HepG2 (cell line): ENCODE measurements around the gene MCRIP2. TPM values are rescaled to one million over a fixed set of nuclear protein-coding genes. Genes with fewer than 3 reads are reported as not detected.

Experiments
- ATAC-seq: fragments of 200-7000 bp; cut with Tn5 transposase; 3 replicates; pipeline ENCODE4 v1.9.1; 2020; ENCODE audit warnings: mild to moderate bottlenecking, moderate library complexity
- BruUV-seq: library from RNA; stranded (reverse); fragments of 400-500 nt; replicated peaks from 2 replicates; lab custom pipeline; 2021; lab: Mats Ljungman, UMichigan
- CTCF ChIA-PET: fragments of 300-600 bp; formaldehyde crosslinking; extraction: SDS; loops from one replicate; lab custom pipeline; 2021; ENCODE audit warnings: low total read pairs, inconsistent platforms, low intra/inter-chr PET ratio; lab: Yijun Ruan, JAX
- POLR2A ChIA-PET: fragments of 350-600 bp; sonication (Branson Sonifier 250); formaldehyde crosslinking; loops from one replicate; lab custom pipeline; 2020; ENCODE audit warnings: antibody characterized with exemption, inconsistent platforms; lab: Yijun Ruan, JAX
- DNase-seq: peaks from one replicate; pipeline ENCODE4 v3.0.0-alpha.2; 2015; ENCODE audit warnings: low spot score
- FAIRE-seq: peaks from 3 replicates; lab custom pipeline; 2011; peaks lifted over from hg19 to GRCh38; lab: Jason Lieb, UNC
- H2AFZ ChIP-seq: one replicate; pipeline ENCODE4 v1.6.1; 2011; ENCODE audit warnings: low read length, inconsistent platforms
- H3K27ac ChIP-seq: fragments of 300-600 bp; 3 replicates; pipeline ENCODE4 v1.8.0; 2011; ENCODE audit warnings: mixed run types, mild to moderate bottlenecking, mixed read lengths, low read length, inconsistent platforms; ENCODE audit not compliant: insufficient read depth; ENCODE audit errors: extremely low read length
- H3K27me3 ChIP-seq, 2 experiments: fragments of 200-600 bp in 1 of 2; 2 replicates in 1 of 2; 3 replicates in 1 of 2; pipeline versions ENCODE4 v1.6.0 to v1.8.0; 2011; ENCODE audit warnings: low read length in 2 of 2, mild to moderate bottlenecking in 2 of 2, moderate library complexity in 2 of 2, inconsistent platforms in 1 of 2; ENCODE audit not compliant: insufficient read depth in 2 of 2, control insufficient read depth in 1 of 2
- H3K36me3 ChIP-seq, 2 experiments: fragments of 200-600 bp in 1 of 2; replicated peaks in 1 of 2; 2 replicates in 1 of 2; 3 replicates in 1 of 2; pipeline versions ENCODE4 v1.5.1 to v1.8.0; 2011; ENCODE audit warnings: low read length in 2 of 2, inconsistent platforms in 1 of 2; ENCODE audit not compliant: insufficient read depth in 2 of 2, control insufficient read depth in 1 of 2
- H3K4me1 ChIP-seq: 2 replicates; pipeline ENCODE4 v1.5.1; 2012; ENCODE audit warnings: low read length, inconsistent platforms; ENCODE audit not compliant: insufficient read depth
- H3K4me2 ChIP-seq: 2 replicates; pipeline ENCODE4 v1.6.0; 2011; ENCODE audit warnings: low read depth, low read length, inconsistent platforms
- H3K4me3 ChIP-seq, 3 experiments: fragments of 200-600 bp in 1 of 3; sonication (generic), shearing (Covaris generic) in 1 of 3; replicated peaks in 1 of 3; 2 replicates each; pipeline ENCODE4 v1.5.1; 2011 to 2016; ENCODE audit warnings: low read length in 3 of 3, inconsistent platforms in 2 of 3, low read depth in 2 of 3, mild to moderate bottlenecking in 2 of 3, control low read depth in 1 of 3, mixed read lengths in 1 of 3; ENCODE audit not compliant: insufficient read depth in 1 of 3
- H3K79me2 ChIP-seq: one replicate; pipeline ENCODE4 v1.6.1; 2011; ENCODE audit warnings: low read length, inconsistent platforms; ENCODE audit not compliant: insufficient read depth
- H3K9ac ChIP-seq: 2 replicates; pipeline ENCODE4 v1.6.0; 2011; ENCODE audit warnings: mild to moderate bottlenecking, low read depth, low read length, inconsistent platforms; ENCODE audit not compliant: insufficient read depth
- H3K9me3 ChIP-seq: 2 replicates; pipeline ENCODE4 v1.5.1; 2012; ENCODE audit warnings: mild to moderate bottlenecking, low read length
- H4K20me1 ChIP-seq: 2 replicates; pipeline ENCODE4 v1.6.0; 2011; ENCODE audit warnings: inconsistent platforms, mild to moderate bottlenecking, low read length, moderate library complexity; ENCODE audit not compliant: insufficient read depth
- ARNT ChIP-seq: fragments of 450-650 bp; IDR thresholded peaks from 2 replicates; pipeline ENCODE4 v1.6.1; 2017
- ATF7-NPFF ChIP-seq: sonication (generic); formaldehyde crosslinking; IDR thresholded peaks from 2 replicates; pipeline ENCODE4 v1.8.1; 2023; ENCODE audit warnings: mild to moderate bottlenecking, low read depth, missing genetic modification reagents, moderate library complexity
- BCL6 ChIP-seq: IDR thresholded peaks from 2 replicates; pipeline ENCODE4 v1.6.1; 2016; ENCODE audit warnings: missing genetic modification reagents, missing compliant biosample characterization
- EEA1 ChIP-seq: sonication (generic); formaldehyde crosslinking; IDR thresholded peaks from 2 replicates; pipeline ENCODE4 v1.5.1; 2020; ENCODE audit warnings: mild to moderate bottlenecking, missing genetic modification reagents, borderline replicate concordance
- ESRRA ChIP-seq: sonication (generic); formaldehyde crosslinking; IDR thresholded peaks from 2 replicates; pipeline ENCODE4 v1.5.1; 2020; ENCODE audit warnings: mild to moderate bottlenecking, low read depth, missing genetic modification reagents
- GATA4 ChIP-seq: sonication (generic); IDR thresholded peaks from 2 replicates; pipeline ENCODE4 v1.6.1; 2016; ENCODE audit warnings: antibody characterized with exemption, low read depth, borderline replicate concordance
- GZF1 ChIP-seq: sonication (generic); formaldehyde crosslinking; IDR thresholded peaks from 2 replicates; pipeline ENCODE4 v1.5.1; 2020; ENCODE audit warnings: mild to moderate bottlenecking, missing genetic modification reagents
- MEF2D ChIP-seq: sonication (generic); formaldehyde crosslinking; IDR thresholded peaks from 2 replicates; pipeline ENCODE4 v1.5.1; 2020; ENCODE audit warnings: mild to moderate bottlenecking, missing genetic modification reagents
- NBN ChIP-seq: fragments of 450-650 bp; conservative IDR thresholded peaks from 2 replicates; pipeline ENCODE4 v1.6.1; 2017
- NPAS2 ChIP-seq: sonication (generic); formaldehyde crosslinking; IDR thresholded peaks from 2 replicates; pipeline ENCODE4 v1.8.0; 2022; ENCODE audit warnings: mild to moderate bottlenecking, missing genetic modification reagents, borderline replicate concordance
- POGK ChIP-seq: sonication (generic); formaldehyde crosslinking; conservative IDR thresholded peaks from 2 replicates; pipeline ENCODE4 v1.8.0; 2022; ENCODE audit warnings: mild to moderate bottlenecking, moderate library complexity, missing genetic modification reagents
- TMF1 ChIP-seq: sonication (generic); formaldehyde crosslinking; IDR thresholded peaks from 2 replicates; pipeline ENCODE4 v1.8.1; 2022; ENCODE audit warnings: low read depth, missing genetic modification reagents
- ZBTB8A ChIP-seq: sonication (generic); formaldehyde crosslinking; IDR thresholded peaks from 2 replicates; pipeline ENCODE4 v1.4.0; 2020; ENCODE audit warnings: mild to moderate bottlenecking, low read depth, missing genetic modification reagents, borderline replicate concordance
- ZNF34 ChIP-seq: sonication (generic); formaldehyde crosslinking; IDR thresholded peaks from 2 replicates; pipeline ENCODE4 v1.4.0; 2020; ENCODE audit warnings: mild to moderate bottlenecking, missing genetic modification reagents, borderline replicate concordance
- ZNF790 ChIP-seq: sonication (generic); formaldehyde crosslinking; IDR thresholded peaks from 2 replicates; pipeline ENCODE4 v1.8.0; 2022; ENCODE audit warnings: missing genetic modification reagents, mild to moderate bottlenecking, borderline replicate concordance
- WGBS: methylation state at CpG from one replicate; pipeline ENCODE4 v1.1.6; 2017; ENCODE audit warnings: low lambda C conversion rate; 5-methylcytosine and 5-hydroxymethylcytosine counted together
- in situ Hi-C: cut with HindIII; loops from 2 replicates; pipeline ENCODE4 v1.10.0; 2017; ENCODE audit warnings: low pct_unique_long_range_greater_than_20kb; ENCODE audit not compliant: extremely low pct_ligation_motif_present
- intact Hi-C: fragments of 100-400 bp; cut with micrococcal nuclease; formaldehyde crosslinking; loops from one replicate; pipeline ENCODE4 v1.10.0; 2022; ENCODE audit not compliant: unreplicated experiment
- polyA plus RNA-seq, 8 experiments: library from polyadenylated mRNA; depleted of rRNA in 3 of 8; stranded (reverse) in 7 of 8; unstranded in 1 of 8; fragments of >200 nt; fragmentation: Illumina TruSeq in 4 of 8; extraction: Trizol in 4 of 8; gene quantifications; 2 replicates each; pipeline versions ENCODE4 v1.2.1 to v1.2.3, GENCODE V29; 2011 to 2016; ENCODE audit warnings: low read depth in 4 of 8, missing spikeins in 1 of 8, mixed read lengths in 1 of 8; ENCODE audit not compliant: insufficient read depth in 1 of 8
- total RNA-seq, 5 experiments: library from RNA; depleted of rRNA; stranded (reverse); fragments of >200 nt; fragmentation: Illumina TruSeq; extraction: Trizol; gene quantifications; 2 replicates each; pipeline ENCODE4 v1.2.3, GENCODE V29; 2016; ENCODE audit warnings: low read depth in 1 of 5
- TF ChIP-seq, protein P1 (sequence below): sonication (generic); formaldehyde crosslinking; IDR thresholded peaks from 2 replicates; pipeline ENCODE4 v1.4.0; 2020; ENCODE audit warnings: missing genetic modification reagents, mild to moderate bottlenecking, borderline replicate concordance
- TF ChIP-seq, protein P2 (sequence below): IDR thresholded peaks from 2 replicates; pipeline ENCODE4 v1.6.1; 2012; ENCODE audit warnings: low read depth, low read length, improper control_type of control experiment

MCRIP2 gene
- total and polyA plus RNA-seq, 2 of the 13 experiments (the other 11 are each of a cell fraction or from before 2014, with no cell fraction given) = 39.6 to 76.7 TPM

DNA sequence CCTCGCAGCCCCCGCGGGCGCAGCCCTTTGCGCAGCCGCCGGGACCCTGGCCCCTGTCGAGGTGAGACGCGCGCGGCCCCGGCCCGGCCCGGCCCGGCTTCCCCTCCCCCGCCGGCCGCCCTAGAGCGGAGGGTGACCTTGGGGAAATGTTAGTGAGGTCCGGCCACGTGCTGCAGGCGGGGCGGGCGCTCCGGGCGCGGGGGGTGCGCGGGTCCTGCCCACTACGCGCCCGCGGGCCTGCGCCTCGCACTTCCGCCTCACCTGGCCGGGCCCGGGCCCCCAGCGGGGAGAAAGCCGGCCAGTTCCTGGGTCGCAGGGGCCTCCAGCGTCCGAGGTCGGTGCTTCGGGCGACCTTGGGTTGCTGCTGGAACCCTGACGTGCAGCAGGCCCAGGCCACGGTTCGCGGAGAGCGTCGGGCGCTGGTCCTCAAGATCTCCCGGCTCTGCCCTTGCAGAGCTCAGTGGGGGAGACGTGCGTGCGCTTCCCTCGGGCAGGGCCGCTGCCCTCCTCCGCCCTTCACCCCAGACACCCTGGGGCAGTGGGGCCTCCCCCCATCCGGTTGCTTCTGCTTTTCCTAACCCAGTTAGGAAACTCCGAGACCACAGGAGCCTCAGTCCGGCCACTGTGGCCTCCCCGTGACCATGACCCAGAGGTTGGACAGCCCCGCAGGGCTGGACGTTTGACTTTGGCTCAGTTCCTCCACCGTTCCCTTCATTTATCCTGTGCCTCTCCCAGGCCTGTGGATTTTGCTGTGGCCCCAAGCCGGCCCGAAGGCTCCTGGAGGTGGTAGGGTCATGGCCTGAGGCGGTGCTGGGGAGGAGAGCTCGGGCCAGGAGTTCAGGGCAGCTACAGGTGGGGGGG, 791 bp downstream of the MCRIP2 start:
- CTCF ChIA-PET = no interaction called here
- H3K27ac ChIP-seq = peak overlapping the region; percentile 94
- TSS peak; percentile 43 for BruUV-seq
- WGBS = 2% methylated on average over 7 of the region's 72 CpGs
- POLR2A ChIA-PET = interaction anchor here (0.6 to 2.0 kb wide), 7 partner anchors 10 to 63 kb away, joined by 3 to 7 read pairs (median 4); partner anchors contain the start of genes RHBDL1 and STUB1
- no peaks in the 10 kb centered on the region for H3K9me3 ChIP-seq
- ATAC-seq (peak; percentile 28), FAIRE-seq (no peak), DNase-seq (peak; percentile 60)
- H3K36me3 ChIP-seq = no peaks in the 10 kb centered on the region
- H2AFZ ChIP-seq = no peak overlapping the region
- H3K9ac ChIP-seq = peak overlapping the region; percentile 94
- H3K4me1 ChIP-seq = peaks cover 69% of the 10 kb centered on the region
- H3K79me2 ChIP-seq = peaks cover 27% of the 10 kb centered on the region
- peak overlapping the region; percentile 98 for H3K4me2 ChIP-seq
- in situ Hi-C loops (no loop called here), intact Hi-C loops (loop anchor here (10.0 kb wide), 1 partner anchor 58 kb away; no protein-coding TSS in a partner anchor)
- H4K20me1 ChIP-seq = peaks cover 4% of the 10 kb centered on the region; the same call in 1 of the 2 replicates
- H3K4me3 ChIP-seq = peak overlapping the region; percentile 59 to 89 (median 82)
- H3K27me3 ChIP-seq = no peaks in the 10 kb centered on the region
- TF ChIP-seq MEF2D (CRISPR knock-in tag) (peak; percentile 8; the same call in 1 of the 2 replicates), ZNF790 (CRISPR knock-in tag) (peak; percentile 26; the same call in 1 of the 2 replicates), BCL6 (peak; percentile 13; the same call in 1 of the 2 replicates), EEA1 (CRISPR knock-in tag) (no peak), ZNF34 (CRISPR knock-in tag) (no peak), NBN (no peak), ARNT (no peak), POGK (CRISPR knock-in tag) (peak; percentile 71), TMF1 (CRISPR knock-in tag) (peak; percentile 28), ESRRA (CRISPR knock-in tag) (peak; percentile 89), NPAS2 (CRISPR knock-in tag) (no peak), GZF1 (CRISPR knock-in tag) (no peak), ZBTB8A (CRISPR knock-in tag) (peak; percentile 44; the same call in 1 of the 2 replicates), GATA4 (no peak), ATF7-NPFF (CRISPR knock-in tag) (peak; percentile 98)
- TF ChIP-seq, protein P1, sequence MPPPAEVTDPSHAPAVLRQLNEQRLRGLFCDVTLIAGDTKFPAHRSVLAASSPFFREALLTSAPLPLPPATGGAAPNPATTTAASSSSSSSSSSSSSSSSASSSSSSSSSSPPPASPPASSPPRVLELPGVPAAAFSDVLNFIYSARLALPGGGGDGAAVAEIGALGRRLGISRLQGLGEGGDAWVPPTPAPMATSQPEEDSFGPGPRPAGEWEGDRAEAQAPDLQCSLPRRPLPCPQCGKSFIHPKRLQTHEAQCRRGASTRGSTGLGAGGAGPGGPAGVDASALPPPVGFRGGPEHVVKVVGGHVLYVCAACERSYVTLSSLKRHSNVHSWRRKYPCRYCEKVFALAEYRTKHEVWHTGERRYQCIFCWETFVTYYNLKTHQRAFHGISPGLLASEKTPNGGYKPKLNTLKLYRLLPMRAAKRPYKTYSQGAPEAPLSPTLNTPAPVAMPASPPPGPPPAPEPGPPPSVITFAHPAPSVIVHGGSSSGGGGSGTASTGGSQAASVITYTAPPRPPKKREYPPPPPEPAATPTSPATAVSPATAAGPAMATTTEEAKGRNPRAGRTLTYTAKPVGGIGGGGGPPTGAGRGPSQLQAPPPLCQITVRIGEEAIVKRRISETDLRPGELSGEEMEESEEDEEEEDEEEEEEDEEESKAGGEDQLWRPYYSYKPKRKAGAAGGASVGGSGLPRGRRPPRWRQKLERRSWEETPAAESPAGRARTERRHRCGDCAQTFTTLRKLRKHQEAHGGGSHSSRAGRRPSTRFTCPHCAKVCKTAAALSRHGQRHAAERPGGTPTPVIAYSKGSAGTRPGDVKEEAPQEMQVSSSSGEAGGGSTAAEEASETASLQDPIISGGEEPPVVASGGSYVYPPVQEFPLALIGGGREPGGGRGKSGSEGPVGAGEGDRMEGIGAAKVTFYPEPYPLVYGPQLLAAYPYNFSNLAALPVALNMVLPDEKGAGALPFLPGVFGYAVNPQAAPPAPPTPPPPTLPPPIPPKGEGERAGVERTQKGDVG (CRISPR knock-in tag) = peak; percentile 71; the same call in 1 of the 2 replicates
- TF ChIP-seq, protein P2, sequence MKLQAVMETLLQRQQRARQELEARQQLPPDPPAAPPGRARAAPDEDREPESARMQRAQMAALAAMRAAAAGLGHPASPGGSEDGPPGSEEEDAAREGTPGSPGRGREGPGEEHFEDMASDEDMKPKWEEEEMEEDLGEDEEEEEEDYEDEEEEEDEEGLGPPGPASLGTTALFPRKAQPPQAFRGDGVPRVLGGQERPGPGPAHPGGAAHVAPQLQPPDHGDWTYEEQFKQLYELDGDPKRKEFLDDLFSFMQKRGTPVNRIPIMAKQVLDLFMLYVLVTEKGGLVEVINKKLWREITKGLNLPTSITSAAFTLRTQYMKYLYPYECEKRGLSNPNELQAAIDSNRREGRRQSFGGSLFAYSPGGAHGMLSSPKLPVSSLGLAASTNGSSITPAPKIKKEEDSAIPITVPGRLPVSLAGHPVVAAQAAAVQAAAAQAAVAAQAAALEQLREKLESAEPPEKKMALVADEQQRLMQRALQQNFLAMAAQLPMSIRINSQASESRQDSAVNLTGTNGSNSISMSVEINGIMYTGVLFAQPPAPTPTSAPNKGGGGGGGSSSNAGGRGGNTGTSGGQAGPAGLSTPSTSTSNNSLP = no peak
